GM21737 (cell line): ENCODE results near the gene AMN1.
"Not testable (repeated sequence)": the region's sequence is repeated elsewhere in the genome, so short reads cannot be mapped to it uniquely, and the experiment has no call there.

Experiments used
- ATAC-seq: cut with Tn5 transposase; IDR thresholded peaks from one replicate; pipeline ENCODE4 v1.9.1; 2021; ENCODE audit warnings: mild to moderate bottlenecking, moderate library complexity; ENCODE audit not compliant: unreplicated experiment

AMN1 gene

DNA sequence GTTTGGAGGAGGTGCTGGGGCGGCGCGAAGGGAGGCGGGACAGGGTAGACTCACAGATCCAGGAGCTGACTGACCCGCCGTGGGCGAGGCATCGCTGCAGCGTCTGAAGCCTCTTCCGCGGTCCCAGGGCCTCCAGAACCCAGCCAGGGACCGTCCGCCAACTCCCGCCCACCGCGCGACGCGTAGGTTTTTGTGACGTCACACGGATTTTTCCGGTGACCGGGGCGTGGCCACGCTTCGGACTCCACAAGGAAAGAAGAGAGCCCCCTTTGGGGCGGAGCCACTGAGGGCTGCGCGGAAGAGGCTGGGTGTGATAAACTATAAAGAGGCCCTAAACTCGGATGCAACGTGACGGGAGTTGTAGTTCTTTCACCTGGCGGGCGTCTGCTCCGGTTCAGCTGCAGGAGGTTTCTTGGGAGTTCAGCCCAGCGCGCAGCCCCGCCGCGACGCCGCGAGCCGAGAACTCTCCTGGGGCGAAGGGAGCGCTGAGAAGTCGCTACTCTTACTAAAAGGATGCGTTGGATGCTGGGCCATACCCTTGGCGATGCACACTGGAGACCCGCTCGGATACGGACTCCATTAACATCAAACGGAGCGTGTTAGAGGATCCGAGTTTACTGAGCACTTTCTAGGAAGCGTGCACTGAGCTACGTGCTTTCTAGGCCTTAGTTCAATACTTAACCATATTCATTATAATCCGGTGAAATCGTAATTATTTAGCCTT lies at the start of gene AMN1:
TSS of gene AMN1 (minus strand) at position 105 of the 724 bp plus-strand sequence. CDS start at position 92, 13 bp downstream.
- peak; percentile 93 for ATAC-seq

DNA sequence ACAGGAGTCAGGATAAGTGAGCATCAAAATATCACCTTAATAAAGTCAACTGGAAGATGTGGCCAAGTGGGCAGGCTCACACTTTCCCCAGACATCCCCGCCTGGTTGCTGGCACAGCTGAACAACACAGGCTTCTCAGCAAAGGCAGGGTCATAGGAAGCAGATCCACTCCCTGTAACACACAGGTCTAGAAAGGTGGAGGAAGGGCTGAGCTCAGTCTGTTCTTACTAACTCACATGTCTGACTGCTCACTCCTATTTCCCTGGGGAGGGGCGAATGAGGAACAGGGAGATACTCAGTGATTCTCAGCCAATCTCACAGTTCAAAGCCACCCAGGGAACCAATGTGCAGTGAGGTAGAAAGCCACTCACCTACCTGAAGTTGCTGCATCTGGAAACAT lies 45.0 kb upstream of the AMN1 start:
- peak; percentile 63 for ATAC-seq

DNA sequence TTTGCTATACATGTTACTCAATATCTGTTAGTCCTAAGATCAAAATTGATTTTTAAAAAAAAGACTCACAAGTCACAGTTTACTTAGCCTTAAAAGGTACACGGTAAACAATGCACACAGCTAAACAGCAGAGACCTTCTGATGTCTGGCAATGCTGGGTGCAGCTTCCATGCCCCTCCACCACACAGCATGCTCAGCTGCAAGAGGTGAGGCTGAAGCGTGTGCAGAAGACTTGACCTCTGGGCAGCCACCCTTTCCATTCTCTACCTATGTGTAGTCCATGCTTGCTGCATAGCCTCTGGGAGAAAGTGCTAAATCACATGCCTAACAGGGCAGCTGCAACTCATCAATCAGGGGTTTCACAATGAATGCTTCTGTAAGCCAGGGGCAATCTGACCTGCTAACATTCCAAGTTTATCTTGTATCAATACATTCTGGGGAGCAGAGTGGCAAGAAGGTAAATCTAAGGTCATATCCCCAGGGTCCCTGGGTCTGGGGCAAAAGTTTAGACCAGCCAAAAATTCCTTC lies 44.5 kb upstream of the AMN1 start:
- ATAC-seq = peak; percentile 54

DNA sequence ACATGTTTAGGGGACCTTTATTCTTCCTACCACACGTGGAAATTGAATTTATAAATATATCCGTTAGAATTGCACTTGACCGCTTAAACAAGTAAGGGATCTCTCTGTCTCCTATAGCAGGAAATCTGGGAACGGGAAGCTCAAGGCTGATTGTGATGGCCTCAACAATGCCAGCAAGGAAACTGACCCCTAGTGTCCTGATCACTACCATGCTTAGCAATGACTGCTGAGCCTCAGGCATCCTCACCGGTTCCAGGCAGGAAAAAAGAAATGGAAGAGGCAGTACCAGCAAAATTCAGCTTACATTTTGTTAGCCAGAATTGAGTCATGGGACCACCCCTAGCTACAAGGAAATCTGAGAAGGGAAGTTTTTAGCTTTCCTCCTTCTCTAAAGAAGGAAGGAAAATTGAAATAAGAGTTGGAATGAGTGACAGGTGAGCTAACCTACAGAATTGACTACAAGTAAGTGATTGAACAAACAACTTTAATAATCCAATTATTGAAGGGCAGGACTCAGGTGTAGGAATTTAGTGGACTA lies 43.9 kb upstream of the AMN1 start:
- ATAC-seq = no peak

DNA sequence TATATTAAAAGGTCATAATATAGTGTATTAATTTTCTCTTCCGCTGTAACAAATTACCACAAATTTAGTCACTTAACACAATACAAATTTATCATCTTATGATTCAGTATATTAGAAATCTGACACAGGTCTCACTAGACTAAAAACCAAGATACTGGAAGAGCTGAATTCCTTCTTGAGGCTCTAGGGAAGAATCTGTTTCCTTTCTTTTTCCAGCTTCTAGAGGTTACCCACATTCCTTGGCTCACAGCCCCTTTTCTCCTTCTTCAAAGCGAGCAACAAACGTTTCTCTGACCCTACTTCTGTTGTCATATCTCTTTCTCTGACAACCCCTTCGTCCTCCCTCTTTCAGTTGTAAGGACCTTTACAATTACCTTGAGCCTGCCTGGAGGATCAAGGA lies 43.4 kb upstream of the AMN1 start:
- no peak for ATAC-seq

DNA sequence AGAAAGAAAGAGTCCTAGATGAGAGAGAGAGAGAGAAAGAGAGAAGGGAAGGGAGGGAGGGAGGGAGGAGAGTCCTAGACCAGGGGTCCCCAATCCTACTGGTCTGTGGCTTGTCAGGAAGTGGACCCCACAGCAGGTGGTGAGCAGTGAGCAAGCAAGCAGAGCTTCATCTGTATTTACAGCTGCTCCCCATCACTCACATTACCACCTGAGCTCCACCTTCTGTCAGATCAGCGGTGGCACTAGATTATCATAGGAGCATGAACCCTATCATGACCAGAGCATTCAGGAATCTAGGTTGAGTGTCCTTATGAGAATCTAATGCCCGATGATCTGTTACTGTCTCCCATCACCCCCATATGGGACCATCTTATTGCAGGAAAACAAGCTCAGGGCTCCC lies 39.2 kb upstream of the AMN1 start:
- ATAC-seq = no peak

DNA sequence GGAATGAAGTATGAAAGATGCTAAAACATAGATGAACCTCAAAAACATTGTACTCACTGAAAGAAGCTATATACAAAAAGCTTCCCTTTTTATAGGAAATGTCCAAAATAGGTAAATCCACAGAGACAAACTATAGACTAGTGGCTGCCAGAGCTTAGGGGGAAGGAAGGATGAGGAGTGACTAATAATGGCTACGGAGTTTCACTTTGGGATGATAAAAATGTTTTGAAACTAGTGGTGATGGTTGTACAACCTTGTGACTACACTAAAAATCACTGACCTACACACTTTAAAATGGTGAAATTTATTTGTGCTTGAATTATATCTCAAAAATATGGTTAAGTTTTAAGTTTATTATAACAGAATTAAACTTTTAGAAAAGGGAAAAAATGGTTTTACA lies 37.1 kb upstream of the AMN1 start:
- no peak for ATAC-seq

DNA sequence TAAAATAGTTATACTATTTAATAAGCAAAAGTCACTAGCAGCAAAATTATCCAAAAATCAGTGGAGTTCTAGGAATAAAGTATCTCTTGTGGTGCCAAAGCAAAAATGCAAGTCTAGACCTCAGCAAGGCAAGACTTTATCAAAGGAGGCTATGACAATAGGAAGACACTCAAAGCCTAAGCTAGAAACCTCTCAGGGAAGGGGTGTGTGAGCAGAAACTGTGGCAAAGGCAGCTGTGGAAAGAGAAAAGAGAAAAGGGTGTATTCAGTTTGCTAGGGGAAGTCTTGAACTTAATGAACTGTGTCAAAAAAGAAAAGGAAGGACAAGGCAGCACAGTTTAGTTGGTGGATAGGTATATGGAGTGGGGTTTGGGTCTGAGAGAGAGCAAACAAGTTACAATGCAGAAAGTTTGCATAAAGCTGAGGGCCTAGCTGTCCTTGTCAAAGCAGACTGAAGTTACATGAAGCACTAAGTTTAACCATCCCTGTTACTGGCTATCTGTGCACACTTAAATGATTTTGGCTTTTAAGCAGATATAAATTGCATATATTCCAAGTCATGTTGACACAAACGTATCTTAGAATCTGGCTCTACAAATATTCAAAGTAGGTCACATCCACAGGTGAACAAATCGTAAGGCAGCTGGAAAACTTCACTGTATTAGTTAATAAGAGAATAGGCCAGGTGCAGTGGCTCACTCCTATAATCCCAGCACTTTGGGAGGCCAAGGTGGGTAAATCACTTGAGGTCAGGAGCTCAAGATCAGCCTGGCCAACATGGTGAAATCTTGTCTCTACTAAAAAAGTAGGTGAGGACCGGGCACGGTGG lies 31.0 kb upstream of the AMN1 start:
- ATAC-seq = peak; percentile 40

DNA sequence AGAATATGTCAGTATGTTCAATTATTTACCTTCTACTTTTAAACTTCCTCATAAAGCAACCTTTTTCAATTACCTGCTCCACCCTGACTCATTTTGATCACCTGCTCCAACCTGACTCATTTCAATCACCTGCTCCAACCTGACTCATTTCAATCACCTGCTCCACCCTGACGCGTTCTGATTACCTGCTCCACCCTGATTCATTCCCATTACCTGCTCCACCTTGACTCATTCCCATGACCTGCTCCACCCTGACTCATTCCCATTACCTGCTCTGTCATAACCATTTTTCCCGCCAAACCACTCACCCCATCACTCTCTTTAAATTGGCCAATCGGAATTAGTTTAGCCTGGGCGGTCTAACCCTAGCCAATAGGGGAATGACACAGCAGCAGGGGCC lies 29.5 kb upstream of the AMN1 start:
- ATAC-seq = not testable (repeated sequence)

DNA sequence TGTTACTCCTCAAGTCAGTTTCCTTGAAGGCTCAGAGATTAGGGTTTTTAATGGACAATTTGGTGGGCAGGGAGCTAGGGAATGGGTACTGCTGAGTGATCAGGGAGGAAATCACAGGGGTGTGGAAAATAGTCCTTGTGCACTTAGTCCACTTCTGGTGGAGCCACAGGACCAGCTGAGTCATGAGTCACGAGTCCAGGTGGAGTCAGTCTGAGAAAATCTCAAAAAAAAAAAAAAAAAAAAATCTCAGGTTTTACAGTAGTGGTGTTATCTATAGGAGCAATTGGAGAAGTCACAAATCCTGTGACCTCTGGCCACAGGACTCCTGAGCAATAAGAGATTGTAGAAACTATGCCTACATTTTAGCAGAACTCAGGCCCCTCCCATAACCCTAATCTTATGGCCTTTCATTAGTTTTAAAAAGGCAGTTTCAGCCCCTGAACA lies 28.2 kb upstream of the AMN1 start:
- no peak for ATAC-seq

DNA sequence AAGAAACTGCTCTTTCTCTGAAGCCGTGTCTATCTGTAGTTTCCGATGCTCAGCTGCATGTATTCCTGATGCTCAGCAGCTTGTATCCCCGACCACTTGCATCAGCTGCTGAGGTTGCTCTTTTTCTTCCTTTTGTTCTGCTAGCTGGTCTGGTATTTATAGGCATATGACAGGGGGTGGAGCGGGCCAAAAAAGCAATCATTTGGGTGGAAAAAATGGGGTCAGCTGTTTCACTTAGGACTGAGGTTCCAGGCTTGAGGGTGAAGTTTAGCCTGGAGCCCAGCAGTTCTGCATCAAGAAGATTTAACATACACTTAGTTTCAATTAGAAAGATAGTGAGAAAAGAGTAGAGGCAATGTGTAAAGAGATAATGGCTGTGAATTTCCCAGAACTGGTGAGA lies 23.6 kb upstream of the AMN1 start:
- no peak for ATAC-seq

DNA sequence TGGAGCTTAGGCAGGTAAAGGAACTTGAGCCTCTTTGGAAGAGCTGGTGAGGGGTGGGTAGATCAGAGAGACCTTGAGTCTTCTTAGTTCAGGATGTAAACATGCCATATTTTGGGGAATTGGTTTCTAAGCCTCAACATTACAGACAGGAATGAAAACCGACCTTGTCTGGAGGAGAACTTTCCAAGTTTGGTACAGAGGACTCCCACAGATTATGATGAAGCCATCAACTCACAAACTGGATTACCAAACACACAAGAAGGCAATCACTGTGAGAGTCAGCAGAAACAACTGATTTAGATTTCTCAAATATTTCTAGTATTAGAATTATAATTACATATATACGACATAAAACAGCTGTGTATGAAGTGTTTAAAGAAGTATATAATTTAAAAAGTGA lies 22.3 kb upstream of the AMN1 start:
- ATAC-seq = no peak

DNA sequence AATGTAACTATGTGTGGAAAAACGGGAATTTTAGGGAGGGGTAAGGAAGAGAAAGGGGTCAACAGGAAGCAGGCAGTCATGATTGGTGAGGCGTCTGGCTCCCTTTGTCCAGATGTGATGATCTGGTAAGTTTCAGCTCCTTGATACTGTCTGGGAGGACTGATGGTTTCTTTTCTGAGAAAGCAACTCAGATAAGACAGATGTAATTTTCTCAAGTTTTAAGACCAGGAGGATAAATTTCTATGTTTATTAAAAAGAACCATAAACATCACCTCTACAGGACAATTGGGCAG lies 21.9 kb upstream of the AMN1 start:
- no peak for ATAC-seq

DNA sequence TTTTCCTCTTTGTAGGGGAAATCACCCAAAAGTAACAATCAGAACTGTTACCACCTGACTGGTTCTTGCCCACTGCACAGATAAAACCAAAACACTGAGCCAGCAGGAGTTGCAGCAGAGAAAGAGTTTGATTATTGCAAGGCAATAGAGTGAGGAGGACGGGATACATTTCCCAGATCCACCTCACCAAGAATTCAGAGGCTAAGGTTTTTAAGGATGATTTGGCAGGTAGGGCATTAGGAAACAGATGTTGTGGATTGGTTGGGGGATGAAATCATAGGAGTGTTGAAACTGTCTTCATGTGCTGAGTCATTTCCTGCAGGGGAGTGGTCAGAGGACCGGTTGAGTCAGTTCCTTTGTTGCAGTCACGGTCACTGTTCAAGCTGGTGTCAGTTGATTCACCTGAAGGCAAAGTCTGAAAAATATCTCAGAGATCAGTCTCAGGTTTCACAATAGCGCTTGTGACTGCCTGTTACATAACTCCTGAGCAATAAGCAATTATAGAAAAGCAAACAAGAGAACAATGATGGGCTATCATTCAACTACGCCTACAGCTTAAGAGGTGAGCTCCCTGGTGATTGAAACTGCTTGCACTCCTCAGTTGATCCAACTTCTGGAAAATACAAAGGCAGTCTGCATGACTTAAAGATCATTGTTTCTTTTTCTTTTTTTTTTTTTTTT lies 20.3 kb upstream of the AMN1 start:
- ATAC-seq = peak; percentile 74

DNA sequence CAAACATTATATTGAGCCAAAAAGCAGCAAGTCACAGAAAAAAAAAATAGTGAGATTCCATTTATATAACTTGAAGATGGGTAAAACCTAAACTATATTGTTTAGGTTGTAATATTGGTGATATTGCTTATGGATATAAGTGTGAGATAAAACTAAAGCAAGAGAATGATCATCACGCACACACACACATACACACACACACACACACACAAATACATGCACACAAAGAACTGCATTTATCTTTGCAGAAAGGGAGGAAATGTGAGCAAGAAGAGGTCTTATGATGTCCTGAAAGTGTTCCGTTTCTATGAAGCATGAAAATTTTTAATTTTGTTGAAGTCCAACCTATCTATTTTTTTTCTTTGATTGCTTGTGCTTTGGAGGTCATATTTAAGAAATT lies 16.4 kb upstream of the AMN1 start:
- ATAC-seq = no peak

DNA sequence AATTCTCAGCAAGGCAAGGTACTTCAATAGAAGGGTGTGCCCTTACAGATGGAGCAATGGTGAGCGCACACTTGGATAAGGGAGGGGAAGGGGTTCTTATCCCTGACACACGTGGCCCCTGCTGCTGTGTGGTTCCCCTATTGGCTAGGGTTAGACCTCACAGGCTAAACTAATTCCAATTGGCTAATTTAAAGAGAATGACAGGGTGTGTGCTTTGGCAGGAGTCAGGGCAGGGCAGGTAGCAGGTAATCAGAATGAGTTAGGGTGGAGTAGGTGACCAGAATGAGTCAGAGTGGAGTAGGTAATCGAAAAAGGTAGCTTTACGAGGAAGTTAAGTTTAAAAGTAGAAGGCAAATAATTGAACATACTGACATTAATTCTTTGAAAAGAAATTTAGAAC lies 15.5 kb upstream of the AMN1 start:
- not testable (repeated sequence) for ATAC-seq

DNA sequence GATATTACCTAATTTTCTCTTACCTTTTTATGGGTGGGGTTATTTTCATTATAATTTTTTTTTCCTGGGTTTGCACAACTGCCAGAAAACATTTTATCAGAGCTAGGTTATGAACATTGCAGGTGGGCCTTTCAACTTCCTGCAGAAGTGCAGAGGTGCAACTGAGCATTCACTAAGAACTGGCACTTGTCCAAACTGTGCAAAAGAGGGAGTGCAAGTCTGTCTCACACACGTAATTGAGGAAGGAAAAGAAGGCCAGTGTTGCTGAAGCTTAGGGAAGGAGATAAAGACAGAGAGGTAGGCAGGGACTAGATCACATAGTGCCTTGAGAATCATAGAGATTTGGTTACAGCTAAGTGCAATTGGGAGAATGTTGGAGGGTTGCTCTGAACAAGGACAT lies 14.1 kb upstream of the AMN1 start:
- ATAC-seq = no peak

DNA sequence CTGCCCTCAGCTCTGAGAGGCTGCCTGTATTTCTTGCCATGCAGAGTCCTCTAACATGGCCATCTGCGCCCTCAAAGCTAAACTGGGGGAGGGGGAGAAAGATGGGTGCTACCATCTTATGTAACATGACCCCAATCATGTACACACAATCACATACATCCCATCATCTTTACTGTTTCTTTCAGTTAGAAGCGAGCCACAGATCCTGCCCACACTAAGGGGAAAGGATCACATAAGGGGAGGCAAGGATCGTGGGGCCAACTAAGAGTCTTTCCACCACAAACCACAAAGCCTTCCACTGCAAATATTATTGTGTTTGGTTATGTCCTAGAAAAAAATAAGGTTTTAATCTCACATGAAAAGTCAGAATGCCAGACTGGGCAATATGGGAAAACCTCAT lies 11.8 kb upstream of the AMN1 start:
- no peak for ATAC-seq

DNA sequence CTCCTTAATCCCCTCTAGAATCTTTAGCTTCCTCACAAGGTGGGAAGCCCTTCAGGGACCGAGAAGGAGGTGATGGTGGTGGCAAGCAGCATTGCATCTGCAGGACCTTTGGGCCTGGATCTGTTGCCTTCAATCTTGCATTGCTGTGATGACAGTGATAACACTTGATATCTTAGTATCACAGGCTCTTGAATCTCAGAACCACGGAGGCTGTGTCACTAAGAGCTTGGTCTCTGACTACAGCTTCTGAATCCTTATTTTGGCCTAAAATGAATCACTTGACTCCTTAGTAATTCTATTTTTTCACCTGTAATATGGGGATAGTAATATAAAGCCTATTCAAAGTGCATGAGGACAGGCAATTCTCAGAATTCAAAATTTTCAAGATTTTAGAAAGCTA lies 8.9 kb upstream of the AMN1 start:
- no peak for ATAC-seq

DNA sequence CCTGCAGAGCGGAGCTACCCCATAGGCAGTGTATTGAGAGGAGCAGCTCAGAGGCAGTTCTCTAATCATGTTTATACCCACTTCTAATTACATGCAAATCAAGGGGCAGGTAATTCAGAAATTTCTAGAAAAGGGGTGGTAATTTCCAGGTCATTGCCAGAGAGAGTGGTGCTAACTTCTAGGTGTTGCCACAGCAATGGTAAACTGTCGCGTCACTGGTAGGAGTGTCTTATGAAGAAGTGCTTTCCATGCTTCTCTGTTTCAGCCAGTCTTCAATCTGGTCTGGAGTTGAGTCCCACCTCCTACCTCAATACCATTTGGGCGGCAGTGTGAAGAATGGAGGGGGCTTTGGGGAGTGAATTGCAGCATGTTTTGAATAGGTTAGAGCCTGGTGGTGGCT lies 8.5 kb upstream of the AMN1 start:
- ATAC-seq = no peak

DNA sequence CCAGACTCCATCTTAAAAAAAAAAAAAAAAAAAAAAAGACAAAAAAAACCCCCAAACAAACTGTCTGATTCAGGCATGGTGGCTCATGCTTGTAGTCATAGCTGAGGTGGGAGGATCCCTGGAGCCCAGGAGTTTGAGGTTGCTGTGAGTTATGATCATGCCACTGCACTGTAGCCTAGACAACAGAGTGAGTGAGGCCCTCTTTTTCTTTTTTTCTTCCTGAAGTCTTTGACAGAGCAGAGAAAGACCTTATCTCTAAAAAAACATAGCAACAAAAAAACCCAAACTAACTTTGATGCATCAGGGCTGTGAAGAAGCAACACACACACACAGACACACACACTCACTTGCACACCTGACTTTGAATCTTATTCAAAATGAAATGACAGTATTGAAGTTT lies 7.7 kb upstream of the AMN1 start:
- no peak for ATAC-seq
